HCT116 (cell line): ENCODE data around the gene CATSPERB. TPM values are rescaled to one million over a fixed set of nuclear protein-coding genes. Genes with fewer than 3 reads are reported as not detected.

ENCODE experiments used
- ATAC-seq: fragments of 200-7000 bp; cut with Tn5 transposase; 2 replicates; pipeline ENCODE4 v1.9.1; 2020; ENCODE audit warnings: mild to moderate bottlenecking, moderate library complexity
- BruUV-seq: library from RNA; stranded (reverse); fragments of 400-500 nt; replicated peaks from 2 replicates; lab custom pipeline; 2021; lab: Mats Ljungman, UMichigan
- CTCF ChIA-PET: fragments of 300-600 bp; sonication (Branson Sonifier 250); formaldehyde crosslinking; loops from one replicate; lab custom pipeline; 2021; ENCODE audit warnings: antibody characterized with exemption; lab: Charles Lee
- POLR2A ChIA-PET: fragments of 300-600, 350-600 bp; sonication (Branson Sonifier 250); formaldehyde crosslinking; loops from one replicate; lab custom pipeline; 2021; ENCODE audit warnings: antibody characterized with exemption; lab: Charles Lee
- RAD21 ChIA-PET, 2 experiments: fragments of 300-600 bp; sonication (Branson Sonifier 250); formaldehyde crosslinking; loops; one replicate each; lab custom pipeline; 2023; ENCODE audit warnings: low total read pairs in 2 of 2; ENCODE audit not compliant: uncharacterized antibody in 2 of 2, unreplicated experiment in 2 of 2, low non-redundant PET in 1 of 2; lab: Charles Lee
- DNase-seq: peaks from one replicate; pipeline ENCODE4 v3.0.0-alpha.2; 2010; ENCODE audit warnings: low read depth, low spot score
- H2AFZ ChIP-seq: fragments of 200-600 bp; shearing (Covaris generic), sonication (generic); 2 replicates; pipeline ENCODE4 v1.6.1; 2017; ENCODE audit warnings: low read depth, mixed run types, mixed read lengths, antibody characterized with exemption, low read length; ENCODE audit not compliant: poor library complexity, severe bottlenecking
- H3K27ac ChIP-seq: 2 replicates; pipeline ENCODE4 v1.5.1; 2012; ENCODE audit warnings: low read depth, low read length
- H3K27me3 ChIP-seq: fragments of 200-600 bp; sonication (generic); 2 replicates; pipeline ENCODE4 v1.6.1; 2016; ENCODE audit warnings: mixed run types, low read length, mixed read lengths; ENCODE audit not compliant: insufficient read depth
- H3K36me3 ChIP-seq, 2 experiments: fragments of 200-500 bp in 1 of 2; fragments of 200-600 bp in 1 of 2; sonication (Bioruptor generic) in 1 of 2; sonication (generic) in 1 of 2; 2 replicates each; pipeline versions ENCODE4 v1.5.1 to v1.6.1; 2014 to 2016; ENCODE audit warnings: low read length in 2 of 2, inconsistent platforms in 1 of 2, mixed read lengths in 1 of 2, mixed run types in 1 of 2; ENCODE audit not compliant: insufficient read depth in 2 of 2, control insufficient read depth in 1 of 2
- H3K4me1 ChIP-seq, 2 experiments: fragments of 200-600 bp in 1 of 2; sonication (generic) in 1 of 2; 2 replicates each; pipeline versions ENCODE4 v1.5.1 to v1.6.1; 2012 to 2017; ENCODE audit warnings: low read length in 2 of 2, inconsistent platforms in 1 of 2, mild to moderate bottlenecking in 1 of 2, mixed read lengths in 1 of 2, mixed run types in 1 of 2, moderate library complexity in 1 of 2; ENCODE audit not compliant: insufficient read depth in 2 of 2, control insufficient read depth in 1 of 2
- H3K4me2 ChIP-seq: fragments of 200-600 bp; sonication (generic); 2 replicates; pipeline ENCODE4 v1.6.1; 2017; ENCODE audit warnings: mixed run types, low read length, mixed read lengths
- H3K4me3 ChIP-seq, 2 experiments: fragments of 200-600 bp in 1 of 2; sonication (generic) in 1 of 2; replicated peaks in 1 of 2; 2 replicates each; pipeline ENCODE4 v1.5.1; 2011 to 2016; ENCODE audit warnings: low read length in 2 of 2, control low read depth in 1 of 2, low read depth in 1 of 2, mild to moderate bottlenecking in 1 of 2, mixed read lengths in 1 of 2, mixed run types in 1 of 2
- H3K79me2 ChIP-seq: fragments of 200-600 bp; sonication (generic); 2 replicates; pipeline ENCODE4 v1.6.1; 2017; ENCODE audit warnings: mild to moderate bottlenecking, mixed run types, low read length, moderate library complexity, mixed read lengths; ENCODE audit not compliant: insufficient read depth
- H3K9ac ChIP-seq: fragments of 200-600 bp; sonication (generic); 2 replicates; pipeline ENCODE4 v1.6.1; 2016; ENCODE audit warnings: low read length, mixed read lengths
- H3K9me2 ChIP-seq: fragments of 200-600 bp; sonication (generic), shearing (Covaris generic); 2 replicates; pipeline ENCODE4 v1.6.1; 2017; ENCODE audit warnings: mixed run types, mild to moderate bottlenecking, moderate library complexity; ENCODE audit not compliant: insufficient read depth
- H3K9me3 ChIP-seq, 2 experiments: fragments of 200-500 bp in 1 of 2; fragments of 200-600 bp in 1 of 2; sonication (Bioruptor generic) in 1 of 2; sonication (generic) in 1 of 2; 2 replicates each; pipeline ENCODE4 v1.6.1; 2014 to 2017; ENCODE audit warnings: low read length in 2 of 2, mixed read lengths in 2 of 2, inconsistent platforms in 1 of 2, low read depth in 1 of 2, mild to moderate bottlenecking in 1 of 2, mixed run types in 1 of 2, moderate library complexity in 1 of 2; ENCODE audit not compliant: control insufficient read depth in 1 of 2, insufficient read depth in 1 of 2
- H4K20me1 ChIP-seq: fragments of 200-600 bp; sonication (generic), shearing (Covaris generic); 2 replicates; pipeline ENCODE4 v1.6.1; 2017; ENCODE audit warnings: mixed run types, mild to moderate bottlenecking, moderate library complexity; ENCODE audit not compliant: insufficient read depth
- ATF3 ChIP-seq: IDR thresholded peaks from 2 replicates; pipeline ENCODE4 v1.6.1; 2012
- CBX3 ChIP-seq: IDR thresholded peaks from 2 replicates; pipeline ENCODE4 v1.6.1; 2012; ENCODE audit warnings: low read depth
- CTCF ChIP-seq, 3 experiments: fragments of 200-600 bp in 1 of 3; sonication (generic) in 1 of 3; IDR thresholded peaks in 2 of 3; conservative IDR thresholded peaks in 1 of 3; 2 replicates each; pipeline ENCODE4 v1.5.1; 2012 to 2017; ENCODE audit warnings: low read depth in 2 of 3, low read length in 2 of 3, antibody characterized with exemption in 1 of 3, borderline replicate concordance in 1 of 3, control low read depth in 1 of 3, mild to moderate bottlenecking in 1 of 3, mixed read lengths in 1 of 3, mixed run types in 1 of 3, moderate library complexity in 1 of 3; ENCODE audit not compliant: insufficient read depth in 1 of 3
- EZH2phosphoT487 ChIP-seq: fragments of 200-600 bp; IDR thresholded peaks from 2 replicates; pipeline ENCODE4 v1.6.1; 2018; ENCODE audit warnings: antibody characterized with exemption, borderline replicate concordance
- JUND ChIP-seq: IDR thresholded peaks from 2 replicates; pipeline ENCODE4 v1.6.1; 2012
- MAX ChIP-seq: IDR thresholded peaks from 2 replicates; pipeline ENCODE4 v1.6.1; 2012
- POLR2A ChIP-seq: IDR thresholded peaks from 2 replicates; pipeline ENCODE4 v1.7.0; 2011; ENCODE audit warnings: borderline replicate concordance; ENCODE audit not compliant: insufficient read depth, insufficient read length; ENCODE audit errors: extremely low read depth
- POLR2AphosphoS5 ChIP-seq: IDR thresholded peaks from 2 replicates; pipeline ENCODE4 v1.6.1; 2011; ENCODE audit warnings: mild to moderate bottlenecking, low read depth, low read length, moderate library complexity
- RAD21 ChIP-seq: IDR thresholded peaks from 2 replicates; pipeline ENCODE4 v1.6.1; 2012; ENCODE audit warnings: low read depth, mild to moderate bottlenecking
- SIN3A ChIP-seq: IDR thresholded peaks from 2 replicates; pipeline ENCODE4 v1.6.1; 2012; ENCODE audit warnings: low read depth
- SRF ChIP-seq: IDR thresholded peaks from 2 replicates; pipeline ENCODE4 v1.6.1; 2012; ENCODE audit warnings: low read depth
- ZFX ChIP-seq: fragments of 450-650 bp; IDR thresholded peaks from 2 replicates; pipeline ENCODE4 v1.6.1; 2017
- intact Hi-C: fragments of 100-400 bp; cut with micrococcal nuclease; formaldehyde crosslinking; loops from 2 replicates; pipeline ENCODE4 v1.10.0; 2022
- total RNA-seq: library from RNA; stranded (reverse); gene quantifications from one replicate; pipeline ENCODE4 v1.2.1, GENCODE V29; 2021; ENCODE audit not compliant: unreplicated experiment

The CATSPERB gene
- total RNA-seq, 1 experiment from 2014 or later: 0.74 TPM

GRCh38 chr14:91778217-91778616, 46.3 kb upstream of the CATSPERB start:
- Histone ChIP-seq H4K20me1 (no peaks in the 10 kb centered on the region), H3K27me3 (no peaks in the 10 kb centered on the region), H2AFZ (no peak overlapping the region), H3K4me1 (no peaks in the 10 kb centered on the region), H3K9me2 (no peaks in the 10 kb centered on the region), H3K9me3 (no peaks in the 10 kb centered on the region), H3K4me2 (no peak overlapping the region), H3K9ac (no peak overlapping the region), H3K4me3 (no peak overlapping the region), H3K27ac (no peak overlapping the region), H3K79me2 (no peaks in the 10 kb centered on the region), H3K36me3 (no peaks in the 10 kb centered on the region)
- TF ChIP-seq POLR2A (no peak), MAX (no peak), SIN3A (no peak), EZH2phosphoT487 (no peak), CTCF (IDR thresholded peaks at IDR 0.05 in 2 of 3, conservative IDR thresholded peaks at IDR 0.05 in 1 of 3; ENCODE audit: borderline replicate concordance in 1 of 3, insufficient read depth in 1 of 3, low read depth in 2 of 3, low read length in 2 of 3) (no peak), ATF3 (no peak), RAD21 (no peak), POLR2AphosphoS5 (no peak), CBX3 (no peak), ZFX (no peak), SRF (no peak), JUND (no peak)
- no TSS peak for BruUV-seq
- POLR2A ChIA-PET: no interaction called here
- no peak for DNase-seq
- no peak for ATAC-seq
- intact Hi-C loops: no loop called here
- CTCF ChIA-PET: no interaction called here
- RAD21 ChIA-PET: no interaction called here
